K562 (cell line): ENCODE measurements around the gene FCGR3B. TPM values are rescaled to one million over a fixed set of nuclear protein-coding genes. Genes with fewer than 3 reads are reported as not detected.

Experiments
- ATAC-seq: fragments of 200-7000 bp; cut with Tn5 transposase; 3 replicates; pipeline ENCODE4 v1.9.1; 2020; ENCODE audit warnings: moderate library complexity
- BruUV-seq: library from RNA; stranded (reverse); fragments of 400-500 nt; replicated peaks from 2 replicates; lab custom pipeline; 2021; lab: Mats Ljungman, UMichigan
- CTCF ChIA-PET: fragments of 300-600 bp; formaldehyde crosslinking; extraction: SDS; loops from one replicate; lab custom pipeline; 2021; ENCODE audit warnings: low intra/inter-chr PET ratio; lab: Yijun Ruan, JAX
- POLR2A ChIA-PET: fragments of 300-600, 350-650 bp; sonication (Branson Sonifier 250); formaldehyde crosslinking; extraction: SDS; loops from one replicate; lab custom pipeline; 2021; ENCODE audit warnings: antibody characterized with exemption, inconsistent platforms; lab: Yijun Ruan, JAX
- DNase-seq, 4 experiments: peaks; one replicate each; pipeline versions ENCODE4 v3.0.0 to v3.0.0-alpha.2; 2011 to 2018; ENCODE audit warnings: low spot score in 3 of 4, mixed read lengths in 3 of 4; ENCODE audit errors: extremely low read depth in 1 of 4
- FAIRE-seq: peaks from 2 replicates; lab custom pipeline; 2011; peaks lifted over from hg19 to GRCh38; lab: Jason Lieb, UNC
- H2AFZ ChIP-seq: 2 replicates; pipeline ENCODE4 v1.6.0; 2011; ENCODE audit warnings: low read depth, low read length, control low read depth, inconsistent platforms
- H3K27ac ChIP-seq: fragments of 200-600 bp; 3 replicates; pipeline ENCODE4 v1.8.0; 2011; ENCODE audit warnings: low read depth, mild to moderate bottlenecking, control low read depth, inconsistent platforms, low read length, moderate library complexity, mixed read lengths; ENCODE audit errors: extremely low read depth
- H3K27me3 ChIP-seq, 2 experiments: fragments of 300-600 bp in 1 of 2; 2 replicates in 1 of 2; 3 replicates in 1 of 2; pipeline versions ENCODE4 v1.6.0 to v1.8.0; 2011; ENCODE audit warnings: inconsistent platforms in 2 of 2, low read length in 2 of 2, mild to moderate bottlenecking in 1 of 2, mixed read lengths in 1 of 2, moderate library complexity in 1 of 2; ENCODE audit not compliant: control insufficient read depth in 2 of 2, insufficient read depth in 2 of 2
- H3K36me3 ChIP-seq: fragments of 300-600 bp; 3 replicates; pipeline ENCODE4 v1.8.0; 2011; ENCODE audit warnings: mild to moderate bottlenecking, low read length, inconsistent platforms; ENCODE audit not compliant: control insufficient read depth, insufficient read depth
- H3K4me1 ChIP-seq, 2 experiments: fragments of 200-600 bp in 1 of 2; replicated peaks in 1 of 2; 2 replicates in 1 of 2; 3 replicates in 1 of 2; pipeline versions ENCODE4 v1.5.1 to v1.8.0; 2011; ENCODE audit warnings: inconsistent platforms in 2 of 2, low read length in 2 of 2, mild to moderate bottlenecking in 1 of 2, mixed read lengths in 1 of 2, moderate library complexity in 1 of 2; ENCODE audit not compliant: control insufficient read depth in 2 of 2, insufficient read depth in 2 of 2
- H3K4me2 ChIP-seq: 2 replicates; pipeline ENCODE4 v1.6.1; 2011; ENCODE audit warnings: low read length, control low read depth, inconsistent platforms, mixed read lengths; ENCODE audit not compliant: insufficient read depth
- H3K4me3 ChIP-seq: fragments of 200-600 bp; sonication (generic), shearing (Covaris generic); 2 replicates; pipeline ENCODE4 v1.5.1; 2016; ENCODE audit warnings: control low read depth, inconsistent platforms
- H3K79me2 ChIP-seq: fragments of 200-600 bp; 3 replicates; pipeline ENCODE4 v1.8.0; 2011; ENCODE audit warnings: low read length, inconsistent platforms; ENCODE audit not compliant: control insufficient read depth, insufficient read depth
- H3K9ac ChIP-seq, 2 experiments: 2 replicates each; pipeline versions ENCODE4 v1.6.0 to v1.6.1; 2011; ENCODE audit warnings: low read depth in 2 of 2, low read length in 2 of 2, control low read depth in 1 of 2, inconsistent platforms in 1 of 2, mild to moderate bottlenecking in 1 of 2, mixed read lengths in 1 of 2; ENCODE audit not compliant: insufficient read depth in 1 of 2
- H3K9me1 ChIP-seq: one replicate; pipeline ENCODE4 v1.6.0; 2011; ENCODE audit warnings: inconsistent platforms, mild to moderate bottlenecking, low read length, moderate library complexity; ENCODE audit not compliant: control insufficient read depth, insufficient read depth
- H3K9me3 ChIP-seq: replicated peaks from 2 replicates; pipeline ENCODE4 v1.5.1; 2011; ENCODE audit warnings: low read depth, low read length, inconsistent platforms; ENCODE audit not compliant: control insufficient read depth, insufficient read depth
- H4K20me1 ChIP-seq: replicated peaks from 2 replicates; pipeline ENCODE4 v1.6.1; 2011; ENCODE audit warnings: low read length, inconsistent platforms, mixed read lengths; ENCODE audit not compliant: control insufficient read depth, insufficient read depth
- C11orf30 ChIP-seq: fragments of 450-650 bp; IDR thresholded peaks from 2 replicates; pipeline ENCODE4 v1.6.1; 2016; ENCODE audit warnings: low read depth, mild to moderate bottlenecking
- ELF2 ChIP-seq: fragments of 250-450 bp; sonication (Bioruptor Pico); IDR thresholded peaks from 2 replicates; pipeline ENCODE4 v1.5.0; 2021; ENCODE audit warnings: mild to moderate bottlenecking
- ESRRA ChIP-seq: fragments of 450-650 bp; IDR thresholded peaks from 2 replicates; pipeline ENCODE4 v1.6.1; 2014; ENCODE audit warnings: low read depth, mild to moderate bottlenecking, moderate library complexity, borderline replicate concordance
- HNRNPUL1 ChIP-seq: fragments of 200-400 bp; formaldehyde crosslinking; IDR thresholded peaks from 2 replicates; pipeline ENCODE4 v1.6.1; 2017; ENCODE audit warnings: low read length
- SMARCA4 ChIP-seq: fragments of 450-650 bp; IDR thresholded peaks from 2 replicates; pipeline ENCODE4 v1.6.1; 2016
- TEAD2 ChIP-seq: fragments of 450-650 bp; IDR thresholded peaks from 2 replicates; pipeline ENCODE4 v1.6.1; 2016; ENCODE audit warnings: missing genetic modification characterization, control low read depth, missing compliant biosample characterization
- ZNF318 ChIP-seq, 2 experiments: fragments of 450-650 bp; IDR thresholded peaks; 2 replicates each; pipeline ENCODE4 v1.6.1; 2016; ENCODE audit warnings: mild to moderate bottlenecking in 2 of 2, borderline replicate concordance in 1 of 2, low read depth in 1 of 2, moderate library complexity in 1 of 2
- WGBS: fragments of 100-300 bp; shearing (Covaris generic); methylation state at CpG from one replicate; pipeline ENCODE4 v1.1.6; 2016; ENCODE audit warnings: low coverage, mixed read lengths; ENCODE audit not compliant: insufficient coverage; ENCODE audit errors: missing lambda C conversion rate; 5-methylcytosine and 5-hydroxymethylcytosine counted together
- in situ Hi-C: fragments of 300-500 bp; cut with MboI; formaldehyde crosslinking; loops from 4 replicates; pipeline ENCODE4 v1.15.0; 2018; ENCODE audit warnings: inconsistent platforms, mixed read lengths
- intact Hi-C: fragments of 100-400 bp; cut with micrococcal nuclease; formaldehyde crosslinking; loops from 2 replicates; pipeline ENCODE4 v1.14.2; 2022
- polyA plus RNA-seq, 8 experiments: library from polyadenylated mRNA; depleted of rRNA in 4 of 8; stranded (reverse) in 5 of 8; unstranded in 3 of 8; fragments of >200 nt; fragmentation: Nextera tagmentation in 2 of 8; fragmentation: Illumina TruSeq in 1 of 8; extraction: Ambion mirVana in 2 of 8; extraction: Trizol in 1 of 8; gene quantifications; 2 replicates each; pipeline versions ENCODE4 v1.2.1 to v1.2.3, GENCODE V29; 2011 to 2014; ENCODE audit warnings: inconsistent platforms in 1 of 8, missing spikeins in 1 of 8
- total RNA-seq, 7 experiments: library from RNA; depleted of rRNA in 6 of 7; stranded (reverse); fragments of >200 nt in 6 of 7; fragmentation: Illumina TruSeq in 2 of 7; extraction: Trizol in 2 of 7; gene quantifications; 2 replicates each; pipeline versions ENCODE4 v1.2.1 to v1.2.3, GENCODE V29; 2011 to 2021; ENCODE audit warnings: low replicate concordance in 1 of 7

FCGR3B gene
- total and polyA plus RNA-seq, 9 of the 15 experiments (the other 6 are each of a cell fraction or from before 2014, with no cell fraction given) = 0.18 to 1.1 (median 0.40) TPM

DNA sequence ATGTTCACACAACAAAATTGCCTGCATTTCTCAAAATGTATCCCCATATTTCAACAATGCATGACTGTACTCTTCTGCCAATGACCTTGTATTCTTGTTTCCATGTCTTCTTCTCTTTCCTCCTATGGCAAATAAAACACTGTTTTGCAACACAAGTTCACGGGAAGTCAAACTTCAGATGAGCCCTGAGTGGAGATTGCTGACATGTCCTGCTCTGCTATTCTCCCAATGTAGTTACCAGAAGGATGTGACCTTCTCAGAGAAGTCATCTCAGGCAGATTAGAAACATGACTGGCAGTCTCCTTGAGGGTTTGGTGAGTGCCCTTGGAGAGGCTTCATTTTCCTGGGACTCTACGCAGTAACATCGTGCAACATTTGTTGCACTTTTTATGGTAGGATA lies 47.5 kb upstream of the FCGR3B start:
- no peaks in the 10 kb centered on the region for H4K20me1 ChIP-seq
- no peak overlapping the region for H3K27ac ChIP-seq
- no peak overlapping the region for H2AFZ ChIP-seq
- TF ChIP-seq SMARCA4 (no peak), TEAD2 (tag) (no peak), ESRRA (peak; percentile 36; the same call in 1 of the 2 replicates)
- H3K4me2 ChIP-seq = no peak overlapping the region
- in situ Hi-C loops = no loop called here
- H3K4me1 ChIP-seq = no peaks in the 10 kb centered on the region
- CTCF ChIA-PET = no interaction called here
- WGBS = 54% methylated on average over 3 of the region's 3 CpGs
- H3K27me3 ChIP-seq = no peaks in the 10 kb centered on the region
- no peak for FAIRE-seq
- intact Hi-C loops = no loop called here
- H3K9ac ChIP-seq = no peak overlapping the region
- no peaks in the 10 kb centered on the region for H3K79me2 ChIP-seq
- no peak overlapping the region for H3K4me3 ChIP-seq
- no peaks in the 10 kb centered on the region for H3K36me3 ChIP-seq
- no peaks in the 10 kb centered on the region for H3K9me1 ChIP-seq
- POLR2A ChIA-PET = no interaction called here
- no peak for ATAC-seq
- no TSS peak for BruUV-seq
- H3K9me3 ChIP-seq = no peaks in the 10 kb centered on the region
- DNase-seq = no peak

DNA sequence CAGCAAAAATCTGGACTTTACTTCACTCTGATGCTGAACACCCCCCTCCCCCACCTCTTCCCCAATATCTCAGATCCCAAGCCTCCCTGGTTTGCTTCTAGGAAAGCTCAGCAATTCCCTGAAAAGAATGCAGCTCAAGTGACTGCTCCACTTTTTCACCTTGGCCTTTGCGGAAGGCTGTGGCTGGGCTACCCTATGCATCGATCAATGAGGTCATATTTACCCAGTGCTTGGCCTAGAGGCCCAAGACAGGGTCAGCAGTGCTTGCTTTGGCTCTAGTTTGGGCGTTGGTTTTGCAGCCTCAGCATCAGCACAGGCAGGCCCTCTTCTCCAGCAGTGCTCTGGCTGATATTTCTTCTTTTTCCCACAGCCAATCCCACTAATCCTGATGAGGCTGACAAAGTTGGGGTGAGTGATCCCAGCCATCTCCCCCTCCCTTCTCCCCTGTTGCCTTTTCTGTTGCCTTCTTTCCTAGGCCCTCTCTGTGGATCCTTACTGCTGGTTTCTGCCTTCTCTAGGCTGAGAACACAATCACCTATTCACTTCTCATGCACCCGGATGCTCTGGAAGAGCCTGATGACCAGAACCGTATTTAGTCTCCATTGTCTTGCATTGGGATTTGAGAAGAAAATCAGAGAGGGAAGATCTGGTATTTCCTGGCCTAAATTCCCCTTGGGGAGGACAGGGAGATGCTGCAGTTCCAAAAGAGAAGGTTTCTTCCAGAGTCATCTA lies 46.1 kb upstream of the FCGR3B start:
- Histone ChIP-seq H3K27me3 (no peaks in the 10 kb centered on the region), H4K20me1 (no peaks in the 10 kb centered on the region), H2AFZ (no peak overlapping the region), H3K9me1 (no peaks in the 10 kb centered on the region), H3K4me3 (no peak overlapping the region), H3K4me1 (no peaks in the 10 kb centered on the region), H3K9ac (peak overlapping the region in 1 of 2 experiments; percentile 14; a peak in 1 of 4 replicates), H3K36me3 (no peaks in the 10 kb centered on the region), H3K27ac (no peak overlapping the region), H3K4me2 (no peak overlapping the region), H3K79me2 (no peaks in the 10 kb centered on the region), H3K9me3 (no peaks in the 10 kb centered on the region)
- in situ Hi-C loops = no loop called here
- no peak for DNase-seq
- WGBS = 35% methylated on average over 5 of the region's 5 CpGs
- no TSS peak for BruUV-seq
- CTCF ChIA-PET = no interaction called here
- FAIRE-seq = no peak
- intact Hi-C loops = no loop called here
- 0 out of 3 replicates have a peak, but pooled peaks have one; percentile 43 for ATAC-seq
- POLR2A ChIA-PET = no interaction called here
- no peak for TF ChIP-seq ELF2 (CRISPR knock-in tag)
- 0 out of 2 replicates have a peak, but pooled peaks have one; percentile 26 for TF ChIP-seq C11orf30
- no peak for TF ChIP-seq HNRNPUL1
- TF ChIP-seq ZNF318 (IDR thresholded peaks at IDR 0.05; ENCODE audit: borderline replicate concordance in 1 of 2, low read depth in 1 of 2) = no peak
